Activated B cell treated with CpG ODN at 0.5 μM for 24 hours (primary cell): ENCODE data around the gene OCSTAMP. TPM values are rescaled to one million over a fixed set of nuclear protein-coding genes. Genes with fewer than 3 reads are reported as not detected.

Source experiments
- ATAC-seq: fragments of 200-7000 bp; cut with Tn5 transposase; one replicate; pipeline ENCODE4 v1.10.0; 2021; ENCODE audit warnings: low read depth, mild to moderate bottlenecking, moderate library complexity
- CTCF ChIA-PET: fragments of 350-600 bp; sonication (Branson Sonifier 250); formaldehyde crosslinking; loops from one replicate; lab custom pipeline; 2021; ENCODE audit warnings: antibody characterized with exemption; lab: Charles Lee
- POLR2A ChIA-PET: fragments of 350-600 bp; sonication (Branson Sonifier 250); formaldehyde crosslinking; loops from one replicate; lab custom pipeline; 2021; ENCODE audit warnings: antibody characterized with exemption; lab: Charles Lee
- DNase-seq: peaks from one replicate; pipeline ENCODE4 v3.0.0; 2022
- H3K27ac Mint-ChIP-seq: one replicate; pipeline ENCODE4 v1.8.0; 2020; ENCODE audit warnings: mixed read lengths
- H3K27me3 Mint-ChIP-seq: one replicate; pipeline ENCODE4 v1.8.0; 2021; ENCODE audit warnings: mixed read lengths
- H3K36me3 Mint-ChIP-seq: one replicate; pipeline ENCODE4 v1.8.0; 2021; ENCODE audit warnings: low read depth, mixed read lengths
- H3K4me1 Mint-ChIP-seq: one replicate; pipeline ENCODE4 v1.8.0; 2021; ENCODE audit warnings: mixed read lengths
- H3K4me3 Mint-ChIP-seq: one replicate; pipeline ENCODE4 v1.8.0; 2020; ENCODE audit warnings: mild to moderate bottlenecking, mixed read lengths
- H3K9me3 Mint-ChIP-seq: one replicate; pipeline ENCODE4 v1.8.0; 2020; ENCODE audit warnings: mixed read lengths
- CTCF ChIP-seq: fragments of 200-600 bp; IDR thresholded peaks from one replicate; pipeline ENCODE4 v1.8.0; 2022; ENCODE audit warnings: antibody characterized with exemption, mild to moderate bottlenecking
- intact Hi-C: fragments of 100-400 bp; cut with micrococcal nuclease; formaldehyde crosslinking; loops from one replicate; pipeline ENCODE4 v1.15.1; 2024
- total RNA-seq: library from RNA; stranded (reverse); gene quantifications from 2 replicates; pipeline ENCODE4 v1.2.3, GENCODE V29; 2022

OCSTAMP gene
- total RNA-seq, 1 donor from 2014 or later: not detected

- no peak overlapping the region for H3K4me3 Mint-ChIP-seq
- no peak for DNase-seq
- ChIA-PET CTCF (no interaction called here), POLR2A (no interaction called here)
- H3K4me1 Mint-ChIP-seq: no peaks in the 10 kb centered on the region
- H3K27me3 Mint-ChIP-seq: peaks cover 8% of the 10 kb centered on the region
- no peak for ATAC-seq
- no peaks in the 10 kb centered on the region for H3K36me3 Mint-ChIP-seq
- no peak for TF ChIP-seq CTCF
- intact Hi-C loops: no loop called here
- H3K27ac Mint-ChIP-seq: no peak overlapping the region
- no peaks in the 10 kb centered on the region for H3K9me3 Mint-ChIP-seq
Measured at GRCh38 chr20:46590443-46590842, 40.0 kb upstream of the OCSTAMP start.

- H3K9me3 Mint-ChIP-seq: no peaks in the 10 kb centered on the region
- POLR2A ChIA-PET: no interaction called here
- intact Hi-C loops: no loop called here
- TF ChIP-seq CTCF: no peak
- H3K4me1 Mint-ChIP-seq: no peaks in the 10 kb centered on the region
- no peak overlapping the region for H3K4me3 Mint-ChIP-seq
- CTCF ChIA-PET: no interaction called here
- DNase-seq: no peak
- H3K36me3 Mint-ChIP-seq: no peaks in the 10 kb centered on the region
- H3K27ac Mint-ChIP-seq: no peak overlapping the region
- H3K27me3 Mint-ChIP-seq: peaks cover 3% of the 10 kb centered on the region
- no peak for ATAC-seq
Measured at GRCh38 chr20:46588532-46589511, 38.4 kb upstream of the OCSTAMP start.

- ATAC-seq: no peak
- POLR2A ChIA-PET: no interaction called here
- CTCF ChIA-PET: no interaction called here
- no peak for DNase-seq
- intact Hi-C loops: no loop called here
- Mint-ChIP-seq H3K27me3 (peaks cover 8% of the 10 kb centered on the region), H3K9me3 (no peaks in the 10 kb centered on the region), H3K4me1 (no peaks in the 10 kb centered on the region), H3K27ac (no peak overlapping the region), H3K4me3 (no peak overlapping the region), H3K36me3 (no peaks in the 10 kb centered on the region)
- no peak for TF ChIP-seq CTCF
Measured at GRCh38 chr20:46587986-46588385, 37.5 kb upstream of the OCSTAMP start.

- POLR2A ChIA-PET: interaction anchor here (1.3 kb wide), 1 partner anchor 9 kb away, joined by 3 read pairs; no protein-coding TSS in a partner anchor
- Mint-ChIP-seq H3K9me3 (no peaks in the 10 kb centered on the region), H3K4me3 (no peak overlapping the region), H3K4me1 (no peaks in the 10 kb centered on the region), H3K27me3 (peaks cover 8% of the 10 kb centered on the region), H3K36me3 (no peaks in the 10 kb centered on the region), H3K27ac (no peak overlapping the region)
- DNase-seq (no peak), ATAC-seq (no peak)
- CTCF ChIA-PET: no interaction called here
- intact Hi-C loops: no loop called here
- no peak for TF ChIP-seq CTCF
Measured at GRCh38 chr20:46586724-46587123, 36.3 kb upstream of the OCSTAMP start.

- Mint-ChIP-seq H3K4me3 (no peak overlapping the region), H3K9me3 (no peaks in the 10 kb centered on the region), H3K4me1 (no peaks in the 10 kb centered on the region), H3K27ac (no peak overlapping the region), H3K27me3 (peaks cover 15% of the 10 kb centered on the region), H3K36me3 (no peaks in the 10 kb centered on the region)
- DNase-seq: no peak
- TF ChIP-seq CTCF: no peak
- ChIA-PET POLR2A (no interaction called here), CTCF (no interaction called here)
- ATAC-seq: no peak
- intact Hi-C loops: no loop called here
Measured at GRCh38 chr20:46584508-46584907, 34.1 kb upstream of the OCSTAMP start.
